Measurements from ENCODE around the gene PAX7.
"Not testable (repeated sequence)": the region's sequence is repeated elsewhere in the genome, so short reads cannot be mapped to it uniquely, and the experiment has no call there.

The PAX7 gene

DNA sequence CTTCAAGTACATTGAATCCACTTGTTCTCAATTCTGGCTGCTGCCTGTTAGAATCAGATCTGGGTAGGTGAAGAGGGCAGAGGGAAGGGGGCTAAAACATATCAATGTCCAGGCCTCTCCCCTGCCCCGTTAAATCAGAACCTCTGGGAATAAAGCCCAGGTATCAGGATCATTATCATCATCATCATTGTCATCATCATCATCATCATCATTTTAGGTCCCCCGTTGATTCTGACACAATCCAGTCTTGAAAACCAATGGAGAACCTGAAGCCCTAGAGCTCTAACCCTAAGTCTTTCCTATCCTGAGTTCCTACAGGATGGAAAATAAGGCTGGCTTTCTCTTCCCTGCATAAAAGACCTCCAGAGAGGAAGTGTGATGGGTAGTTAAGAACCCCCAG is 135.7 kb downstream of the PAX7 start:
- DNase-seq (ENCODE audit: extremely low read depth, insufficient read length): no peak
- TF ChIP-seq, protein P1, sequence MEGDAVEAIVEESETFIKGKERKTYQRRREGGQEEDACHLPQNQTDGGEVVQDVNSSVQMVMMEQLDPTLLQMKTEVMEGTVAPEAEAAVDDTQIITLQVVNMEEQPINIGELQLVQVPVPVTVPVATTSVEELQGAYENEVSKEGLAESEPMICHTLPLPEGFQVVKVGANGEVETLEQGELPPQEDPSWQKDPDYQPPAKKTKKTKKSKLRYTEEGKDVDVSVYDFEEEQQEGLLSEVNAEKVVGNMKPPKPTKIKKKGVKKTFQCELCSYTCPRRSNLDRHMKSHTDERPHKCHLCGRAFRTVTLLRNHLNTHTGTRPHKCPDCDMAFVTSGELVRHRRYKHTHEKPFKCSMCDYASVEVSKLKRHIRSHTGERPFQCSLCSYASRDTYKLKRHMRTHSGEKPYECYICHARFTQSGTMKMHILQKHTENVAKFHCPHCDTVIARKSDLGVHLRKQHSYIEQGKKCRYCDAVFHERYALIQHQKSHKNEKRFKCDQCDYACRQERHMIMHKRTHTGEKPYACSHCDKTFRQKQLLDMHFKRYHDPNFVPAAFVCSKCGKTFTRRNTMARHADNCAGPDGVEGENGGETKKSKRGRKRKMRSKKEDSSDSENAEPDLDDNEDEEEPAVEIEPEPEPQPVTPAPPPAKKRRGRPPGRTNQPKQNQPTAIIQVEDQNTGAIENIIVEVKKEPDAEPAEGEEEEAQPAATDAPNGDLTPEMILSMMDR (IDR thresholded peaks at IDR 0.05; ENCODE audit: insufficient read depth, low read length, poor library complexity, severe bottlenecking): no peak
- Histone ChIP-seq H3K4me3 (replicated peaks; ENCODE audit: low read depth, low read length) (no peak overlapping the region), H3K27me3 (replicated peaks; ENCODE audit: control insufficient read depth, insufficient read depth, low read length) (no peaks in the 10 kb centered on the region), H3K36me3 (ENCODE audit: control insufficient read depth, insufficient read depth, low read length) (no peaks in the 10 kb centered on the region)

DNA sequence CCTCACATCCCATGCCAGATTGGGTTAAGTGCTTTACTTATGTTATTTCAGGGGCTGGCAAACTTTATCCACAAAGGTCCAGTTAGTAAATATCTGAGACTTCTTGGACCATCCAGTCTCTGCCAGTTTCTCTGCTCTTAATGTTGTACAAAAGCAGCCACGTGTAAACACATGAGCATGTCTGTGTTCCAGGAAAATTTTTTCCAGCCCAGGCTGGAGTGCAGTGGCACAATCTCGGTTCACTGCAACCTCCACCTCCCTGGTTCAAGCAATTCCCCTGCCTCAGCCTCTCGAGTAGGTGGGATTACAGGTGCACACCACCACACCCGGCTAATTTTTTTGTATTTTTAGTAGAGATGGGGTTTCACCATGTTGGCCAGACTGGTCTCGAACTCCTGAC is 136.9 kb downstream of the PAX7 start:
- DNase-seq (ENCODE audit: extremely low read depth, insufficient read length); H3K4me3 ChIP-seq (replicated peaks; ENCODE audit: low read depth, low read length); H3K36me3 ChIP-seq (ENCODE audit: control insufficient read depth, insufficient read depth, low read length); H3K27me3 ChIP-seq (replicated peaks; ENCODE audit: control insufficient read depth, insufficient read depth, low read length): not testable (repeated sequence)

DNA sequence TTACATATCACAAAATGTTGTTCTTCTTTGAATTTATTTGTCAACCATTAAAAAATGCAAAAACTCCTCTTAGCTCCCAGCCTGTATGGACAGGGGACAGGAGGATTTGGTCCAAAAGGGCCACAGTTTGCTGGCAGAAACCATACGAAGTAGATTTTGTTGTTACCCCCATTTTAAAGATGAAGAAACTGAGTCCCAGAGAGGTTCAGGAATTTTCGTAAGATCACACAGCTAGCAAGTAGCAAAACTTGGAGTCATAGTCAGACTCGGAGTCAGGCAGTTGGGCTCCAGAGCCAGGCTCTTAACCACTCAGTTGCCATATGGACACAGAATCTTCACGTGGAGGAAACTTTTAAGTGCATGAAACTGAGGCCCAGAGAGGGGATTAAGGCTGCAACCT is 137.4 kb downstream of the PAX7 start:
- TF ChIP-seq, protein P1 (IDR thresholded peaks at IDR 0.05; ENCODE audit: insufficient read depth, low read length, poor library complexity, severe bottlenecking): no peak
- Histone ChIP-seq H3K27me3 (replicated peaks; ENCODE audit: control insufficient read depth, insufficient read depth, low read length) (no peaks in the 10 kb centered on the region), H3K4me3 (replicated peaks; ENCODE audit: low read depth, low read length) (no peak overlapping the region), H3K36me3 (ENCODE audit: control insufficient read depth, insufficient read depth, low read length) (no peaks in the 10 kb centered on the region)
- no peak for DNase-seq (ENCODE audit: extremely low read depth, insufficient read length)

DNA sequence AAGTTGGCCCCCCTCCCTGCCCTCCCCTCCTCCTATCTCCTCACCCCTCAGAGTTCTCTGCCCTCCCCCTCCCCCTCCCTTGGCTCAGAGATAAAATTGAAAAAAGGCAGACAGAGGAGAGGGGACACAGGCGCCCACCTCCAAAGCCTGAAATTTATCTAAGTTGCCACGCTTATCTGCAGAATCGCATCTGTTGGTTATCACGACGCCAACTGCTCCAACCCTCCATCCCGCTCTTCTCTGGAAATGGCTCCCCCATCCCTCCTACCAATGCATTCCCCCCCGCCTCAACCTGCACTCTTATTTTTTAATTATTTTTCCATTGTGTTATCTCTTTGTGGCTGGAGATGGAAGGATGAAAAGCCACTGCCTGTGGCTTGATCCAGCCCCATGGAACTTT is 138.5 kb downstream of the PAX7 start:
- no peak for DNase-seq (ENCODE audit: extremely low read depth, insufficient read length)
- Histone ChIP-seq H3K4me3 (replicated peaks; ENCODE audit: low read depth, low read length) (no peak overlapping the region), H3K36me3 (ENCODE audit: control insufficient read depth, insufficient read depth, low read length) (no peaks in the 10 kb centered on the region), H3K27me3 (replicated peaks; ENCODE audit: control insufficient read depth, insufficient read depth, low read length) (no peaks in the 10 kb centered on the region)
- TF ChIP-seq, protein P1 (IDR thresholded peaks at IDR 0.05; ENCODE audit: insufficient read depth, low read length, poor library complexity, severe bottlenecking): no peak

DNA sequence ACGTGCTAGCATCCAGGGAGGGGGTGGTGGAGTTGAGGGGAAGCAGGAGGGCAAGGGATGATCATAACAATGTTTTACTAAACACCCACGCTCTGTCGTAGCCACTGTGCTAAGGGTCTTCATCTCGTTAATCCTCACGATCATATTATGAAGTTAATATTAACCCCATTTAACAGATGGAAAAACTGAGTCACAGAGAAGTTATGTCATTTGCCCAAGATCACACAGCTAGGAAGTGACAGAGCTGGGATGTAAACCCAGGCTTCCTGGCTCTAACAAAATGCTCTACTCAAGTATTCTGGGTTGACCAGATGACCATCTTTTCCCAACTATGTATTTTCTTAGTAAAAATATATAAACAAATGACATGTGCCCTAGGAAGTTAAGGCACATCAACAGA is 140.2 kb downstream of the PAX7 start:
- Histone ChIP-seq H3K27me3 (replicated peaks; ENCODE audit: control insufficient read depth, insufficient read depth, low read length) (no peaks in the 10 kb centered on the region), H3K36me3 (ENCODE audit: control insufficient read depth, insufficient read depth, low read length) (no peaks in the 10 kb centered on the region), H3K4me3 (replicated peaks; ENCODE audit: low read depth, low read length) (no peak overlapping the region)
- DNase-seq (ENCODE audit: extremely low read depth, insufficient read length): no peak
- TF ChIP-seq, protein P1 (IDR thresholded peaks at IDR 0.05; ENCODE audit: insufficient read depth, low read length, poor library complexity, severe bottlenecking): no peak

DNA sequence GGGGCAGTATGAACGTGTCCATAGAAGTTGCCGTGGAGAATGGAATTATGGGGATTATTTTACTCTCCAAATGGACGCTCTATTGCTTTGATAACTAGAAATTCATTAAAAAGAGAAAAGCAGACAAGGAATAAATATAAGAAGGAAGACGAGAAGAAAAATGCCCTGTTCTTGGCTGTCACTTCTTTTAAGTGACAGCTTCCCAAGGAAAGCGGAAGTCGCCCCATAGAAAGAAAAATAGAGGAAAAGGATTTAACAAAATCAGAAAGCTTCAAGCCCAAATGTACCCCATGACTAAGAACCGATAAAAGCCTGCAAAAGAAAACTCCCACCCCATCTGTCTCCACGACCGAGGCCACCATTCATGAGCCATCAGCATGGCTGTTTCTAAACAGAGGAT is 143.1 kb downstream of the PAX7 start:
- TF ChIP-seq, protein P1 (IDR thresholded peaks at IDR 0.05; ENCODE audit: insufficient read depth, low read length, poor library complexity, severe bottlenecking): no peak
- Histone ChIP-seq H3K36me3 (ENCODE audit: control insufficient read depth, insufficient read depth, low read length) (no peaks in the 10 kb centered on the region), H3K4me3 (replicated peaks; ENCODE audit: low read depth, low read length) (no peak overlapping the region), H3K27me3 (replicated peaks; ENCODE audit: control insufficient read depth, insufficient read depth, low read length) (peaks cover 3% of the 10 kb centered on the region)
- DNase-seq (ENCODE audit: extremely low read depth, insufficient read length): no peak

Data from GM06990 (cell line).